SH-SY5Y (cell line): Measurements from ENCODE around the gene ZBED4.

Experiments used
- GATA2 ChIP-seq: IDR thresholded peaks from 2 replicates; pipeline ENCODE4 v1.6.1; 2011; ENCODE audit warnings: mild to moderate bottlenecking, low read depth, low read length
- GATA3 ChIP-seq: IDR thresholded peaks from 2 replicates; pipeline ENCODE4 v1.6.1; 2011; ENCODE audit warnings: low read depth, mild to moderate bottlenecking, low read length, moderate library complexity

DNA sequence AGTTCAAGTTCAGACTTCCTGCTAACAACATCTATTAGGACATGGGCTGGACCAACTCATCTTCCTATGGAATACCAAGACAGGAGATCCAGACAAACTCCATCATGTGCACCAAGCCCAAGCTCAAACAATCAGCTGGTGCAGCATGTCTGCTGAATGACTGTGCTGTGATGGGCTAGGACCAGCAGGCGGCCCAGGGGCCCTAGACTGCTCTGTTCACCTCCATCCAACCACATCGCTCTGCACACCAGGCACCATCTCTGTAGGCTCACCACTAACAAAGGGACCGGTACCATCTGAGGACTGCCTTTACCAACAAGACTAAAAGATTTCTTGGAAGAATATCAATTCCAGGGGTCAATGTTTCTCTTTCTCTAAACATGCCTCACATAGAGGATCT, 36.3 kb upstream of the ZBED4 start:
- no peak for TF ChIP-seq GATA2
- no peak for TF ChIP-seq GATA3
